DLD1 (cell line): ENCODE data around the gene ZNF669.

Experiments
- in situ Hi-C: cut with HindIII; loops from 2 replicates; pipeline ENCODE4 v1.10.0; 2017; ENCODE audit warnings: low sequenced_read_pairs

Gene ZNF669

DNA sequence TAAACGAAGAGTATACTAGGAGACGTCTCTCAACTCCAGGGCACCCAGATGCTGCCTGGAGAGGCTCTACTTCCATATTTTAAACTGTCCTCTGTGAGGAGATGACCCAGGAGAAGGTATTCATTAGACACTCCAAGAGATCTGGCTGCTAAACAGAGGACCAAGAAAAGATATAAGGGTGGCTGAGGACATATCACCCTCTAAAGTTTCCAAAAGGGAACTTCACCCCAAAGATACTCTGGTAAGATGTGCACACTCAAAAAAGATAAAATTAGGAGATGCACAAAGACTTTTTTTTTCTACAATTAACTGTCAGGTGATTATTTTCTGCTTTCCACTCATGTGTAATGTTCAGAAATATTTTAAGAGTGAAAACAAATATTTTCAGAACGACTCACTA, 26.9 kb downstream of the ZNF669 start:
- in situ Hi-C loops: no loop called here

DNA sequence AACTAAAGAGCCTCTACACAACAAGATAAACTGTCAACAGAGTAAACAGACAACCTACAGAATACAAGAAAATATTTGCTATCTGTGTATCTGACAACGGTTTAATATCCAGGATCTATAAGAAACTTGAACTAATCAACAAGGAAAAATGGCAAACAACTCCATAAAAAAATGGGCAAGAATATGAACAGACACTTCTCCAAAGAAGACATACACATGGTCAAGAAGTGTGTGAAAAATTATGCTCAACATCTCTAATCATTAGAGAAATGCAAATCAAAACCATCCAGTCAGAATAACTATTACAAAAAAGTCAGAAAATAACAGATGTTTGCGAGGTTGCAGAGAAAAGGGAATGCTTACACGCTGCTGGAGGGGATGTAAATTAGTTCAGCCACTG, 33.5 kb downstream of the ZNF669 start:
- in situ Hi-C loops: no loop called here

DNA sequence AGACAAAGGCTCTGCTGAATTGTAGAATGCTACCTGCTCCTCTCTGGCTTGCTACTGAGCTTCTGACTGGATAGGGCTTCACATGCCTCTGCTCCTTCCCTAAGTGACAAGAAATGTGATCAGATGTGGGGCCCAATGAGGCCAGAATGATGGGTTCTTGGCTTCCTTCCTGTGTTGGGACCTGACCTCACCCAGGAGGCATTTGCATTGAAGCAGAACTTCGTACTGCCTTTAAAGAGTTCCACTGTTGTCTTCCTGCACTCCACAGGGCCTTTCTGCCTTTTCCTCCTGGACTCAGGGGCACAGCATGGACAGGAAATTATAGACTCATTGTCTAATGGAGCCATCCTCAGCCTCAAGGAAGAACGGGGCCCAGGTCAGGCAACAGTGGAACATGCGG, 39.9 kb downstream of the ZNF669 start:
- in situ Hi-C loops: no loop called here

DNA sequence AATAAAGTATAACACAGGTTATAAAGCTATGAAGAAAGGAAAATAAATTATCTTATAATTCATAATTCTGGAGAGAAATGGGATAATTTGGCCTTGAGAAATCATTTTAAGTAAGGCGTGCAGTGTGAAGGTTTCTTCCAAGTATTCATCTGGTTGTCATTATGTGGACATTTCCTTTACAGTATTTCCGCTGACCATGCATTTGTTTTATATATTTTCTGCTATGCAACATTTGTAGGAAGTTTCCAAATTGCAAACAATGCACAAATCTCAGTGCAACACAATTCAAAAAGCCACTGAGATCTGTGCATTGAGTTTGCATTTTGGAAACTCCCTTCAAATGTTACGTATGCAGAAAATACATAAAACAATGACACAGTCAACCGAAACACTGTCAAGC, 43.4 kb downstream of the ZNF669 start:
- in situ Hi-C loops: no loop called here

DNA sequence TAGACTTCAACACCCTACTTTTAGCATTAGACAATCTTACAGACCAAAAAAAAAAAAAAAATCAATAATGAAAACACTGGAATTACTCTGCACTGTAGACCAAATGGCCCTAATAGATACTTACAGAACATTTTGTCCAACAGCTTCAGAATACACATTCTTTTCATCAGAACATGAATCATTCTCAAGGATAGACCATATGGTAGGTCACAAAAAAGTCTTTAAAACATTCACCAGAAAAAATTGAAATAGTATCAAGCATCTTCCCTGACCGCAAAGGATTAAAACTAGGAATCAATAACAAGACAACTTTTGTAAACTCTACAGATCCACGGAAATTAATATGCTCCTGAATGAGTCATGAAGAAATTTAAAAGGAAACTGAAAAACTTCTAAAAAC, 48.1 kb downstream of the ZNF669 start:
- in situ Hi-C loops: no loop called here

DNA sequence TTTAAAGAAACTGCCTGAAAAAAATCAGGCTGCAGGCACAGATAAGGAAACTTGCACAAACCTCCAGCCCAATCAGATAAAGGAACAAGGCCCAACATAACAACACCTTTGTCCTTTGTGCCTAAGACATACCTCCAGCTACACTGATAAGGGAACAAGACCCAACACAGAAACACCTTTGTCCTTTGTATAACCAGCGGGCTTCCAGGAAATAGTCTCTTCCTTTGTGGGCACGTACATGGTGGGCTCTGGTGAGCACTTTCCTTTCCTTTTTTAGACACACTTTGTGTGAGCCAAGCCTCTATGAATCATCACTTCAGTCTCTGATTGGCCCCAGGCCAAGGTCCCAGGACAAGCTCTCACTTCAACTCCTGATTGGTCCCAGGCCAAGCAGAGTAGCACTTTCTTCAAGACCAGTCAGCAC, 49.2 kb downstream of the ZNF669 start:
- in situ Hi-C loops: no loop called here
